Fibroblast of pulmonary artery (primary cell): ENCODE results near the gene DNM1L.

Experiments
- DNase-seq: peaks from one replicate; pipeline ENCODE4 v3.0.0-alpha.2; 2010; ENCODE audit warnings: low read depth
- H3K4me3 ChIP-seq: replicated peaks from 2 replicates; pipeline ENCODE4 v1.5.1; 2011; ENCODE audit warnings: low read depth, mild to moderate bottlenecking, control low read depth, low read length, moderate library complexity
- CTCF ChIP-seq: IDR thresholded peaks from 2 replicates; pipeline ENCODE4 v1.5.1; 2011; ENCODE audit warnings: mild to moderate bottlenecking, control low read depth, low read length, inconsistent platforms; ENCODE audit errors: missing control alignments

Gene DNM1L

DNA sequence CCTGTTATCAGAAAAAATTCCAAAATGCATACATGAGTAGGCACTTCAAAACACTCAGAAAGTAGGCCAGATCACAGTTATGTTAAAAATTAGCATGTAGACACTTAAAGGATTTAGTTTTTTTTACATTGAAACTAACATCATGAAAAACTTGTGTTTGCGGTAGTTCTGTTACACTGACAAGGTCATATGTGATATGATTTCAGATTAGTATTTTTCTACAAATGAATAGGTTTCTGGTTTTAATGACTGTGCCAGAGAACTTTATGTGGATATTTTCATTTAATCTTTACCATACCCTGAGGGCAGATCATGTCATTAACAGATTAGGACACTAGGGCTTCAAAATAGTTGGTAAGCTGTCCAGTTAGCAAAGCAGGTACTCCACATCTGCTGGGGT lies 55.9 kb downstream of the DNM1L start:
- DNase-seq: no peak
- TF ChIP-seq CTCF: no peak
- H3K4me3 ChIP-seq: no peak overlapping the region

DNA sequence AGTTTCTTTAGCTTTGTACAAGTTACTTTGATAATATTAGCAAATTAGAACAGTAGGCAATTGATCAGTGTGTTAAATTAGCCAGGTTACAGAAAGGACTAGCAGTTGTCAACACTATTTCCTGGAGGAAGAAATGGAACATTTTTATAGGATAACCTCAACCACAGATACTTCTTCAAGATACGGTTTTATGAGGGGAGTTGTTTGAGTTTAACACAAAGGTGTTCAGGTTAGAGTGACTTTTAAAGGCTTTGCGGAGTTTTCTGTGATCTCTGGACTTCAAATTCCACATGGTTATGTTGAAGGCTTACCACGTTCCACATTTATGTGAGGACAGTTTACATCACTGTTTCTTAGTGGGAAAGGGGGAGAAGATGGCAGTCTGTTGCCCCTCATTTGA lies 57.3 kb downstream of the DNM1L start:
- no peak for DNase-seq
- no peak overlapping the region for H3K4me3 ChIP-seq
- TF ChIP-seq CTCF: no peak

DNA sequence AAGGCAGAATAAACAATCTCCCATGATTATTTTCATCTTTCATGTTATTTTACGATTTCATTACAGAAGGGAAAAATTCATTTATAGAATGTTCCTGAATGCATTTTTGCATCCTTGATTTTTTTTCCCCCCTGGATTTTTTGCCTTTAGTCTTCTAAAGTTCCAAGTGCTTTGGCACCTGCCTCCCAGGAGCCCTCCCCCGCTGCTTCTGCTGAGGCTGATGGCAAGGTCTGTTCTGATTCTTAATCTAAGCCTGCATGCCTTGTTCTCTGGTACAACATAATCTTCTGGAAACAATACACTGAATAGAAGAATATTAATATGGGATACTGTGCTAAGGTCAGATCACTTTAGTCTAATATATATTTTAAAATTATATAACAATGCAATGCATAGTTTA lies 58.6 kb downstream of the DNM1L start:
- no peak overlapping the region for H3K4me3 ChIP-seq
- TF ChIP-seq CTCF: no peak
- no peak for DNase-seq

DNA sequence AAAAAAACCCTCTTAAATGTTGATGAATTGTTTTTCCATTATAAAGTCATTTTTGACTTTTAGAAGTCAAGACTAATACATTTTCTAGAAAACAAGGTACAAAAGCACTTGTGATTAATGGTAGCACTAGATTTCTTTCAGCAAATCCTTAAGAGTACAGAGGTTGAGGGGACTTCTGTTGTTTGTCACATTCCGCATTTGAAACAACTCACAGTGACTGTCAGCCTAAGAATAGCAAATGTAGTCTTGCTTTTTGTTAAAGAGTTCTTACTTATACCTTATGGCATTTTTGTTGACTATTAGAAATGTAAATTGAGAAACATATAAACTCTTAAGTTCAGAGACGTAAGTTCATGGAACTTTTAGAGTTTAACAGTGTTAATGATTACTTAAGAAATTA lies 60.2 kb downstream of the DNM1L start:
- no peak for DNase-seq
- no peak overlapping the region for H3K4me3 ChIP-seq
- TF ChIP-seq CTCF: no peak

- DNase-seq: no peak
- H3K4me3 ChIP-seq: no peak overlapping the region
- TF ChIP-seq CTCF: no peak
These were observed 63.0 kb downstream of the DNM1L start for GRCh38 chr12:32742133-32742532.

DNA sequence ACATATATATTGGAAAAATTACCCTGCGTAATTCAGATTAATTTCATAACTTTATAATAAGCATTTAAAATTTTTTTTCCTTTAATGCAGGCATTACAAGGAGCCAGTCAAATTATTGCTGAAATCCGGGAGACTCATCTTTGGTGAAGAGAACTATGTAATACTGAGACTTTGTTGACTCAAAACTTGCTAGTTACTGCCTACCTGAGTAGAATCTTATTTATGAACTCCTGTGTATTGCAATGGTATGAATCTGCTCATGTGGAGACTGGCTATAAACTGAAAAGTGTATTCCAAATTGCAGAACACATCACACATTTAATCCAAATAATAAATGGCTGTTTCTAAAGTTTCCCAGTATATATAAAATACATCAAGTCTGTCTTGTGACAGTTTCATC lies 64.2 kb downstream of the DNM1L start:
- no peak for DNase-seq
- no peak for TF ChIP-seq CTCF
- no peak overlapping the region for H3K4me3 ChIP-seq

- no peak for TF ChIP-seq CTCF
- peak overlapping the region; percentile 98 for H3K4me3 ChIP-seq
These were observed 74.5 kb downstream of the DNM1L start for GRCh38 chr12:32753605-32754004.

More at GRCh38 chr12:32753605-32754004, 74.5 kb downstream of the DNM1L start:
- DNase-seq: no peak
